GM12864 (cell line): ENCODE measurements around the gene ASIC4.

Source experiments
- DNase-seq: peaks from one replicate; pipeline ENCODE4 v3.0.0-alpha.2; 2011; ENCODE audit warnings: low read depth
- H3K4me3 ChIP-seq: 2 replicates; pipeline ENCODE4 v1.5.1; 2011; ENCODE audit warnings: mild to moderate bottlenecking, low read depth, low read length, control low read depth
- TF ChIP-seq, protein P1 (sequence below): IDR thresholded peaks from 2 replicates; pipeline ENCODE4 v1.5.1; 2011; ENCODE audit warnings: low read depth, mild to moderate bottlenecking, moderate library complexity, low read length, control low read depth, inconsistent platforms; ENCODE audit errors: missing control alignments

ASIC4 gene

GRCh38 chr2:219574484-219575311 is 60.4 kb downstream of the ASIC4 start:
- no peak overlapping the region for H3K4me3 ChIP-seq
- TF ChIP-seq, protein P1, sequence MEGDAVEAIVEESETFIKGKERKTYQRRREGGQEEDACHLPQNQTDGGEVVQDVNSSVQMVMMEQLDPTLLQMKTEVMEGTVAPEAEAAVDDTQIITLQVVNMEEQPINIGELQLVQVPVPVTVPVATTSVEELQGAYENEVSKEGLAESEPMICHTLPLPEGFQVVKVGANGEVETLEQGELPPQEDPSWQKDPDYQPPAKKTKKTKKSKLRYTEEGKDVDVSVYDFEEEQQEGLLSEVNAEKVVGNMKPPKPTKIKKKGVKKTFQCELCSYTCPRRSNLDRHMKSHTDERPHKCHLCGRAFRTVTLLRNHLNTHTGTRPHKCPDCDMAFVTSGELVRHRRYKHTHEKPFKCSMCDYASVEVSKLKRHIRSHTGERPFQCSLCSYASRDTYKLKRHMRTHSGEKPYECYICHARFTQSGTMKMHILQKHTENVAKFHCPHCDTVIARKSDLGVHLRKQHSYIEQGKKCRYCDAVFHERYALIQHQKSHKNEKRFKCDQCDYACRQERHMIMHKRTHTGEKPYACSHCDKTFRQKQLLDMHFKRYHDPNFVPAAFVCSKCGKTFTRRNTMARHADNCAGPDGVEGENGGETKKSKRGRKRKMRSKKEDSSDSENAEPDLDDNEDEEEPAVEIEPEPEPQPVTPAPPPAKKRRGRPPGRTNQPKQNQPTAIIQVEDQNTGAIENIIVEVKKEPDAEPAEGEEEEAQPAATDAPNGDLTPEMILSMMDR: no peak
- no peak for DNase-seq

DNA sequence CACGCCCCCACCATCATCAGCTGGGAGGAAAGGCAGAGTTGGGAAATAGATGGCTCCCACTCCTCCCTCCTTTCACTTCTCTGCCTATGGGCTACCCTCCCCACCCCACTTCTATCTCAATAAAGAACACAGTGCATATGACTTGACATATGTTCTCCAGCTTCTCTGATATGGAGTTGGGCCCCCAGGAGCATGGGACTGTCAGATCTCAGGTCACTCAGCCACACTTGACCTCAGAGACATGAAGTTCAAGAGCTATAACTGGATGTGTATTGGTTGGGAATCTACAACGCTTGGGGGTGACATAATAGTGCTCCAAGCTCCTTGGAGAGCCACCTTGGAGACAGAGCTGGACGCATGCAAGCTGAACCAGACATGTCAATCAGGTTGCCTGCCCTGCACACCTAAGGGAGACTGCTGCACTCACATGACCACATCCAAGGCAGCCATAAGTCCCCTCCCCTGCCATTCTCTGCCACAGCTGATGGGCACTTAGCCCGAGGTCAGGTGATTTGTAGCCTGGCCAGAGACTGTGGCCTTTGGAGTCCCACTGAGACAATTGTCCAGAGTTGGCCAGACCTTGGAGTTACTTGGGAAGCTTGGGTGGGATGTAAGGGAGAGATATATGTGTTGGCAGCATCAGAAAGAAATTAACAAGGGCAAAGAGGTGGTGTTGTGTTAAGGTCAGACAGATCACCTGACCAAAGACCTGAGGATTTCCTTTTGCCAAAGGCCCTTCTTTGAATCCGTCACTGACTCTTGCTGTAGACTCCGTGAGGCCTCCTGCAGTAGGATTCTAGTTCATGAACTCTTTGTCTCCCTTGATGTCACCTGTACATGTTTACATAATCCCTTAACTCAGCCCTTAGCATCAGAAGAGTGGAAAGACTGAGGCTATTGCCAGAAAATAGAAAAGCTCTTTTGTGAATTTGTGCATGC is 61.6 kb downstream of the ASIC4 start:
- TF ChIP-seq, protein P1: no peak
- no peak overlapping the region for H3K4me3 ChIP-seq
- DNase-seq: no peak

DNA sequence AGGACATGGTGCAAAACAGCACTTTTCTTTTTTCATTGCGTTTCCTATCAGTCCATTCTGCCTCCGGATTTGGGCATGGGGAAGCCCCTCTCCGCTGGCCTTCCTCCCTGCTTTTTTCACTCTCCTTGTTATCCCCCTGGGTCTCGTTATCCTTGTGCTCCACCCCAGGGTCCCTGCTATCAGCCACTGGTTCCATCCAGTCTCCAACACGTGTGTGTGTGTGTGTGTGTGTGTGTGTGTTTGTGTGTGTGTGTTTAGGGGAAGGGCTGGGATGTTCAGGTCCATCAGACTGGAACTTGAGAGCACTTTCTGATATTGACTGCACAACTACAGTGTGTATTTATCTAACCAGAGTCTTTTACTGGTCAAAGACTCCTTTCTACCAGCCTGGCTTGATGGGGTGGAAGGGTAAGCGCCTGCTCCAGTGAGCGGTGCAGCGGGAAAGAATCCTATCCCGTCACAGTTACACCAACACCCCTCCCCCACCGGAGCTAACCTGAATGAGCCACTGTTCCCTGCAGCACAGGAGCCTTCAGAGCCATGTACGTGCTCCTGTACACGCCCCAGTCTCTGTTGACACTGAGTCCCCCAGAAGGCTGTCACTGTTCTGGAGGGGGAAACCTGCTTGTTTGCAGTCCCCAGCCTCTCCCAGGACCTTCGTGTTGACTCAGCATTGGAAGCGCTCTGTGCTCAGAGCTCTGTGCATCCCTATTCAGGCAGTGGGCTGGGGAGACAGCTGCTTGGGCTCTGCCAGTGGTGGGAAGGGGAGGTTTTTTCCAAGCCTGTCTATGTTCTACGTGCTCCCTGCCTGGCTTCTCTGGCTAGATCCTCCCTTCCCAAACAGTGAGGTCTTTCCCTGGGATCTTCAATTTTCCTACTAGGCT is 62.5 kb downstream of the ASIC4 start:
- no peak overlapping the region for H3K4me3 ChIP-seq
- no peak for DNase-seq
- TF ChIP-seq, protein P1: no peak

- no peak overlapping the region for H3K4me3 ChIP-seq
- DNase-seq: no peak
- TF ChIP-seq, protein P1: no peak
These were observed 64.7 kb downstream of the ASIC4 start for GRCh38 chr2:219578811-219579613.

DNA sequence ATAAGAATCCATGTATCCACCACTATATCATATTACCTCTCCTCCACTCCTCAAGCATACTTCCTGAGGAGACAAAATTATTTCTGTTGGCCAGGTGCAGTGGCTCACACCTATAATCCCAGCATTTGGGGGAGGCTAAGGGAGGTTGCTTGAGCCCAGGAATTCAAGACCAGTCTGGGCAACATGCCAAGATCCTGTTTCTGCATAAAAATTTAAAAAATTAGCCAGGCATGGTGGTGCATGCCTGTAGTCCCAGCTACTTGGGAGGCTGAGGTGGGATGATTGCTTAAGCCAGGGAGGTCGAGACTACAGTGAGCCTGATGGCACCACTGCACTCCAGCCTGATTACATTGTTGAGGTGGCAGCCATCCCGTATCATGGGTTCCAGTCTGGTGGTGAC is 67.1 kb downstream of the ASIC4 start:
- TF ChIP-seq, protein P1: no peak
- DNase-seq: no peak
- no peak overlapping the region for H3K4me3 ChIP-seq
